GM21423 (cell line): ENCODE data around the gene MMP17.
A peak's percentile ranks its signal among the peaks of the same experiment; 100 is the strongest.

Experiments used
- ATAC-seq: cut with Tn5 transposase; IDR thresholded peaks from one replicate; pipeline ENCODE4 v1.9.1; 2021; ENCODE audit warnings: mild to moderate bottlenecking, moderate library complexity; ENCODE audit not compliant: unreplicated experiment

MMP17 gene

DNA sequence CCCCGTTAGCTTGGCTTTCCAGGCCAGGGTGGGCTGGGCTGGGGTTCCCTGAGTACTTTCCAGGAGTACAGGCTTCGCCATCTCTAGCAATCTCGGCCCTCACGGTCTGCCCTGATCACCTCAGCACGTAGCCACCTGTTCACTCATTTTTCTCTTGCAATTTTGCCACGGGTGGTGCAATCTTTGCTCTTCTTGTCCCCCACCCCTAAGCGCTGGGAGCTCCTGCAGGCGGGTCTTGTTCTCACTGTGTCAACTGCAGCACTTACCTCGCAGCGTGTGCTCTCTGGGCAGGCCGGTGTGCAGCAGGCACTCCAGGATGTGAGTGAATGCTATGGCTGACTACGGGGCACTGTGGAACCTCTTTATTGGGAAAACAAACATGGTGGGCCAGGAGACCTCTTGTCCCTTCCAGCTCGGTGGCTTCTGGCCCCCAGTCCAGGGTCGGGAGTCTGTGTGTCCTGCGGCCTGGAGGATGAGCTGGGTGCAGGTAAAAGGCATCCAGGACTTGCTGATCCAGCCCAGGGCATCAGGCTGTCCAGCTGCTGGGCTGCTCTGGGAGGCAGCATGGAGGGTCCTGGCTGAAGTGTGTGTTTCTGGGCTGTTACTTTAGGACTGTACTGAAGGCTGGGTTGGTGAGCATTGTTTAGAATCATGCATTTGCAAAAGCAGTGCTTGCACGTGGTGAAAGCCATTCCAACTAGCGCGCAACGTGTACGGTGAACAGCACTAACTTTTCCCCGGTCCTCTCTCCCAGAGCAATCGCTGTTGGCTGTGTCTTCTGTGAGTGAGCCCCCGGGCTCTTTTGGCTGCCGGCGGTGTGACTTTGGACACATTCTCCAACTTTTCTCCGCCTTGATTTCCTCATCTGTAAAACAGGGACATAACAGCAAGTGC, 64.8 kb downstream of the MMP17 start:
- ATAC-seq, result no peak

DNA sequence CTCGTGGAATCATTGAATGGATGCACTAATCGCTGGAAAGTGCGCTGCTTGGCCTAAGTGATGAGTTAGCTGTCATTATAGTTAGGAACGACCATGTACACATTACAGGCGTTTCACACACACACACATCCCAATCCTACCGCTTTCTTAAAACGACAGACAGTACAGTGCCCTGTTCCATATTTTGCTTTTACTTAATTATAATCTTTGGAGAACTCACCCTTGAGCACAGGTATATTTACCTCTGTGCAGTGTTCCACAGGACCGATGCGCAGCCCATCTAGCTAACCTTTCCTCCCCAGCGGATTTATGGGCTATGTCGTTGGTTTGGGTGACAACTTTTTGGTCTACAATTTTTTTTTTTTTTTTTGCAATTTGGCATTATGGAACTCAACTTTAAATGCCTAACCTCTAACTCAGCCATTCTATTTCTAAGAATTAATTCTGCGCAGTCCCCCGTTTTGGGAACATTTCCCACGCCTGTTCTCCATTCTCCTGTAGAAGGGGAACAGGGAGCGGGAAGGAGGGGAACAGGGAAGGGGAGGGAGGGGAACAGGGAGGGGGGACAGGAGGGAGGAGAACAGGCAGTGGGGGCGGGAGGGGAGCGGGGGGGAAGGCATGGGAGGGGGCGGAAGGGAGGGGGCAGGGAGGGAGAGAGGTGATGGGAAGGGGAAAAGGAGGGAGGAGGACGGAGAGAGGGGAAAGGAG, 65.6 kb downstream of the MMP17 start:
- no peak for ATAC-seq

DNA sequence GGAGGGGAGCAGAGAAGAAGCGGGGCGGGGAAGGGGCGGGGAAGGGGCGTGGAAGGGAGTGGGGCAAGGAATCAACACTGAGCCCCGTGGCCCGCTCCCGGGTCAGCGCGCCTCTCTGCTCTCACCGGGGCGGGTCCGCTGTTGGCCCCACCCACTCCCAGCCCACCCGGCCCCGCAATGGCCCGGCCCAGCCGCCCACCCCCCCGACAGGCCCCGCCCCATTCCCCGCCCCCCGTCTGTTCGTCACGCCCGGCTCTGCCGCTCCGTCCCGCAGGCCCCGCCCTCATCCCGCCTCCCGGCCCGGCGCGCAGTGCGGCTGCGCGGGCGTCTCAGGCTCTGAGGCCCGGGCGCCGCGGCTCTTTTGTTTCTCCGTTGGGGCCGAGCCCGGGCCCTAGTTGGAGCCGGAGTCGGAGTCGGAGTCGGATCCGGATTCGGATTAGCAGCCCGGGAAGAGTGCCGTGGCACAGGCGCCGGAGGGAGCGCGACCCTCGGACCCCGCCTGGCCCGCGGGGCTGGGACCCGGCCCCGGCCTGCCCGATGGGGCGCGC, 66.2 kb downstream of the MMP17 start, which contains the start of gene ULK1:
Gene ULK1, plus strand, starts transcription at position 310 of the 548 bp plus-strand sequence. CDS start 380 bp downstream, outside the sequence.
- peak; percentile 71 for ATAC-seq

DNA sequence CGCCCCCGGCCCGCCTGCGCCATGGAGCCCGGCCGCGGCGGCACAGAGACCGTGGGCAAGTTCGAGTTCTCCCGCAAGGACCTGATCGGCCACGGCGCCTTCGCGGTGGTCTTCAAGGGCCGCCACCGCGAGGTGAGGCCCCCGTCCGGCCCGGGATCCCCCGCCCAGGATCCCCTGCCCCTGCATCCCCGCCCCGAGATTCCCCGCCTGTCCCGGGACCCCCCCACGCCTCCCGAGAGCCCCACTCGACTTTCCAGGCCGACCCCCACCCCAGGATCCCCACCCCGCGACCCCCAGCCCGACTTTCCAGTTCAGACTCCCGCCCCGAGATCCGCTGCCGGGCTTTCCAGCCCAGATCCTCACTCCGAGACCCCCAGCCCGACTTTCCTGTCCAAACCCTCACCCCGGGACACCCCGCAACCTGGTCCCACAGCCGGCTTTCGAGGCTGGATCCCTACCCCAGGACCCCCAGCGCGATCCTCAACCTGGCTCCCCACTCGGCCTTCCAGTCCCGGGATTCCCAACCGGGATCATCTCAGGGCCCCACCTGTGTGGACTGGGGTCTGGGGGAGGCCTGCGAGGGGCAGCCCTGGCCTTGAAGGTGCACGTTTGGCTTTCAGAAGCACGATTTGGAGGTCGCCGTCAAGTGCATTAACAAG, 66.9 kb downstream of the MMP17 start:
- ATAC-seq, result peak; percentile 1

DNA sequence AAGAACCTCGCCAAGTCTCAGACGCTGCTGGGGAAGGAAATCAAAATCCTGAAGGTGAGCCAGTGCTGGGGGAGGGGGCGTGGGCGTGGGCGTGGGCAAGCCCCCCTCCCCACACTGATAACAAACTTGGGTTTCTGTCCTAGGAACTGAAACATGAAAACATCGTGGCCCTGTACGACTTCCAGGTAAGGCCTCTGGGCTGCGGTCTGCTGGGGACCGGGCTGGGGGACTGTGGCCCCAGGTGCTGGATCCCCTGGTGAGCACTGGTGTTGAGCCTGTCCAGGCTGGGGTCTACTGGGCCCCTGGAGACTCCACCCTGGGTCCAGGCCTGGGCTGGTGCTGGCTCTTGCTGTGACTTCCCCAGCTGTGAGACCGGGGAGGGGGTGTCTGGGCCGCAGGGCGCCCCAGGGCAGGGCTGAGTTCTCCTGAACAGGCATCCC, 67.5 kb downstream of the MMP17 start:
- ATAC-seq, result no peak

DNA sequence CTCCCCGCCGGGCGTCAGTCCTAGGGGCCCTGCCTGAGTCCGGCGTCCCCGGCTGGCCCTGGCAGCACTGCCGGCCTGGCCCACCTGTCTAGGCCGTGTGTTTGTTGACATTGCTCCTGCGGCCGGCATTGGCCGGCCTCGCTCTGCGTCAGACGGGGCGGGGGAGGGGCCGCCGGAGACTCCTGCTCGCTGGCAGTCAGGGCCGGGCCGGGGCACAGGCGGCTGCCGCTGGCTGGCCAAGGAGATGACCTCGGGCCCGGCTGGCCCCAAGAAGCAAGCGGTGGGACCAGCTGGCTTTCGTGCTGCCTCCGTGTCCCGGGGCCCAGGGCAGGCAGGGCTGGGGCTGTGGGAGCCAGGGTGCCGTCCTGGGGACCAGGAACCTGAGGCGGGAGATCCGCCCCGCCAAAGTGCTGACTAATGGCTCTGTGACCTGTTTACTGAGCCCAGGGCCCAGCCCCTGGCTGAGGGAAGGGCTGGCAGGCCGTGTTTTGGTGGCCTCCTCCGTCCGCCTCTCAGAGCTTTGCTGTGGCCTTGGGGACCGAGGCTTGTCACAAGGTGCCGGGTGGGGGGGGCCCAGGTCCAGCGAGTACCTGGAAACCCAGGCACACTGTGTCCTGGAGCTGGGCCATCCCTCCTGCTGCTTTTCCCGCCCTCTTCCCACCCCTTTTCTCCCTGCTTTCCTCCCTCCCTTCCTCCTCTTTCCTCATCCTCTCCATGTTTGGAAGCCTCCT, 68.1 kb downstream of the MMP17 start:
- ATAC-seq, result peak; percentile 62

DNA sequence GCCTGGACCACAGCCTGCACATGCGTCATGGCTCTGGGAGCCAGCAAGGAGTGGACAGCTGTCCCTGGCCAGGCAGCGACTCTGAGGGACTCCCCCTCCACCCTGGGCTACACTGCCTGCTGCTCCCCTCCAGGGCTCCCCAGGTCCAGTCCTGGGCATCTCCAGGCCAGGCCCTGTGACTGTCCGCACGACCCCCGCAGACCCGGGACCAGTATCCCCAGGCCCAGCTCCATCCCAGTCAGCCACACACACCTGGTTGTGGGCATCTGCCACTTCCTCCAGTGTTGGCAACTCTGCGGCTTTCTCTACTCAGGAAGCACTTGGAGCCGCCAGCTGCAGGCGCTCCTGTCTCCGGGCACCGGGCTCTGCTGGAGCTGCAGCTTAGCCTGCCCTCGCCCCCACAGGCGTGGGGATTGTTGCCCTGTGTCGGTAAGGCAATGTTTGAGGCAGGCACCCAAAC, 68.6 kb downstream of the MMP17 start:
- ATAC-seq, result no peak

DNA sequence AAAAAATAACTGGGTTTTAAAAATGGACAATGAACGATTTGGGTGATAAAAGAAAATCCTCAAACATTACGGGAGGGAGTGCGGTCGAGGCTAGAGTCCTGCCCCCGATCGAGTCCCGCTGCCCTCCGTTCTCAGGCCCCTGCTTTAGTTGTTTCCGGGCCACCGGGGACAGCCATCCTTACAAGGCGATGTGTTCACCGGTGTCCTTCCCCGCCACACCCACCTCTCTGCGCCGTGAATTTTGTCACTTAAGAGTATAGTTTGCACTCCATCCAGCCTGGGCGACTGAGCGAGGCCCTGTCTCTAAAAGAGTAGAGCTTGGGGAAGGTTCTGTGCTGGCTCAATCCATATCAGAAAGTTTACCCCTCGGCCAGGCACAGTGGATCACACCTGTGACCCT, 69.1 kb downstream of the MMP17 start:
- no peak for ATAC-seq

DNA sequence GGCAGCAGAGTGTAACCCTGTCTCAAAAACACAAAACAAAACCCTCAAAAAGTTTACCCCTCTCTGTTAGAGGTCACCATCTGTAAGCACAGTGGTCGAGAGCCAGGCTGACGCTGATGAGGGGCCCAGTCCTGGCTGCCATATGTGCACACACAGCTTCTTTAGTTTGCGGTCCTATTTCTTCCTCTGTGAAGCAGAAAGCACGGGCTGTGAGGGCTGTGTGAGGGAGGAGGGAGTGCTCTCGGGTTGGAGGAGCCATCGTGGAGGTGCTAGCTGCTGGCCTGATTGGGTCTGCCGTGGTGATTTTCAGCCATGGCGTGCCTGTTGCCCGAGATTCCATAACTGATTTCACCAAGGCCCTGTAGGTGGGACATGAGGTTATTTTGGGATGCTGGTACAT, 69.7 kb downstream of the MMP17 start:
- ATAC-seq, result no peak

DNA sequence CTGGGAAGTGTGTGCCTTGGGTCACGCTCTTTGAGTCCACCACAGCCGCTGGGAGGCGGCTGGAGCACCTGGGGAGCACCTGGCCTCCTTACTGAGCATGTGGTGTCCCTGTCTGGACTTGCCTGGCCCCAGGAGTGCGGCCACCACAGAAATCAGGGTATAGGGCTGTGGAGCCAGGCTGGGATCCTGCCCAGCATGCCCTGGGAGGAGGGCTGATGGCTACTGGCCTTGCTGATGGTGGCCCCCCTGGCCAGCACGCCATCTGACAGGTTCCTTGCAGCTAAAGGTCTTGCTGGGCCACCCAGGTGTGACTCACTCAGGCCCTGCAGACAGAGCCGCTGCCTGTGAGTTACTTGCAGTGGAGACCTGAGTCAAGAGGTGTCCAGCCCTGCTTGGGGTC, 72.2 kb downstream of the MMP17 start:
- ATAC-seq, result no peak
